Stimulated activated CD8-positive, alpha-beta memory T cell treated with anti-CD3 and anti-CD28 coated beads, Interleukin-4, amount 100 ng/mL, for 24 hours (primary cell): ENCODE data around the gene DNAJC18.
"Not testable (repeated sequence)": the region's sequence is repeated elsewhere in the genome, so short reads cannot be mapped to it uniquely, and the experiment has no call there.

Source experiments
- DNase-seq: peaks from one replicate; pipeline ENCODE4 v3.0.0-alpha.2; 2020; ENCODE audit warnings: low read depth

Gene DNAJC18

DNA sequence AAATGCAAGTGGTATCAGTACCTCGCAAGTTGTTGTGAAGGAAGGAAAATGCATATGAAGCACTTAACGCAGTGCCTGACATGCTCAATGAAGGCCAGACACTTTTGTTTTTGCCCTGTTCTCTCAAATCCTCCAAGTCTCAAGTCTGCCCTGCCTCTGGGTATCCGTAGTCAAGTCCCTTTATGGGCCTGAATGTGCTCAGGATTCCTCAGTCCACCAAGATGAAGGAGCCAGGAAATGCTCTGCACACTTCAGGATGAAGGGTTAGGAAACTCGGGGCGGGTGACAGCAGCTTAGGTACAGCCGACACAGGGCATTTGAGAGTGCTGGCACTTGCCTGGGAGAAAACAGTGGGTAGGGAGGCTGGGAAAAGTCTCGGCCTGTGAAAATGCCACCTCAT lies 21.9 kb upstream of the DNAJC18 start:
- no peak for DNase-seq

DNA sequence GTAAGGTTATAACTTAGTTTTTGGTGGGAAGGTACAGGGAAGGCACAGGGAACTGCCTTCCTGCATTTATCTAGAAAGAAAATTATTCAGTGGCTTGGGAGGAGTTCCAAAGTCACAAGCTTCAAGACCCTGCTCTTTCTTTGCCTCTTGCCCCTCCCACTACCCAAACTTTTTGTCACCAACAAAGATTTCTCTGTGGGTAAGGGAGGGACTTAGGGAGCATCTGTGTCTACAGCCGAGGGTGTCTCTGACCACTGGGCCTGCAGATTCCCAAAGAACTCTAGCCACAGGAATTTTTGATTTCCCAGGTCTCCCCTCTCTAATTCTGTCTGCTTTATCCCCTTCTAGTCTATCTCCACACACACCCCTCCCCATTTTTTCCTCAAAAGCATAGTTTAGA lies 21.1 kb upstream of the DNAJC18 start:
- DNase-seq, result no peak

DNA sequence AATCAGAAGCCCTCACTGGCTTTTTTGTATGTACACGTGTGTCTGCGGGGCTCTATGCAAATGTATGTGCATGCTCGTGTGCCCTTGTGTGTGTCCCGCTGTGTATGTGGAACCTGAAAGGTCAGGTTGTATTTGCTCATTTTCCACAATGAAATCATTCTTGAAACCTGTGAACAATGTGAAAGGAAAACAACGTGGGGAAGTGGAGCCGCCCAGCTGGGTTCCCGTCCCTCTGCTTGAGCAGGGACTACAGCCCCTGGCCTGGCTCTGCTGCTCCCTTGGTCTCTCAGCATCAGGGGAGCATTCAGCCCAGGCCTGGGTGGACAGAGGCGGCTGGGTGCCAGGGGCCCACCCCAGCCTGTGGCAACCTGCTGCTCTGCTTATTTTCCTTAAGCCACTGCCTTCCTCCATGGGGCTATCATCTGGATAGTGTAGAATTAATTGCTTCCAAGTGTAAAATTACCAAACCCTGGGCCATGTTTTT lies 20.2 kb upstream of the DNAJC18 start:
- no peak for DNase-seq

DNA sequence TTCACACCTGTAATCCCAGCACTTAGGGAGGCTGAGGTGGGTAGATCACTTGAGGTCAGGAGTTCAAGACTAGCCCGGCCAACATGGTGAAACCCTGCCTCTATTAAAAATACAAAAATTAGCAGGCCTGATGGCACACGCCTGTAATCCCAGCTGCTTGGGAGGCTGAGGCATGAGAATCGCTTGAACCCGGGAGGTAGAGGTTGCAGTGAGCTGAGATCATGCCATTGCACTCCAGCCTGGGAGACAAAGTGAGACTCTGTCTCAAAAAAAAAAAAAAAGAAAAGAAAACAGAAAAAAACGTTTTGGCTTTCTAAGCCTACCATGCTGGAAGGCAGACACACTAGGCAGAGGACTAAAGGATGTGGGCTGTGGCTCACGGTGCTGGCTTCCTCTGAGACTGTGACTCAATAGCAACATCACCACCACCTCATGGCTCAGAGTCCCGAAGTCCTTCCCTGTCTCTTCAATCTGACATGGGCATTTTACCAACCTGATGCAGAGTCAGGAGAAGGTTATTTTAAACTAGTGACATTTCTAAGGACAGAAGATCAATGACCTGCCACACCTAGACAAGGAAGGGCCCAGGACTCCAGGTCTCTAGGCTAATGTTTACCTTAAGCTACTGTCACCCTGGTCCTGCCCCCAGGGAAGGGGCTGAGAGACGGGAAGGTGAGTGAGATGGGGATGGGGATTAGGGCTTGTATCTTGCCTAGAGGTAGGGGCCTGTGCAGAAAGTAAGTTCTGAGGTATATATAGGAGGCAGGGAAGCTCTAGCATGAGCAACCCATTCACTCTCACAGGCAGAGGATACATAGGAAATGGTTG lies 19.5 kb upstream of the DNAJC18 start:
- peak; percentile 59 for DNase-seq

DNA sequence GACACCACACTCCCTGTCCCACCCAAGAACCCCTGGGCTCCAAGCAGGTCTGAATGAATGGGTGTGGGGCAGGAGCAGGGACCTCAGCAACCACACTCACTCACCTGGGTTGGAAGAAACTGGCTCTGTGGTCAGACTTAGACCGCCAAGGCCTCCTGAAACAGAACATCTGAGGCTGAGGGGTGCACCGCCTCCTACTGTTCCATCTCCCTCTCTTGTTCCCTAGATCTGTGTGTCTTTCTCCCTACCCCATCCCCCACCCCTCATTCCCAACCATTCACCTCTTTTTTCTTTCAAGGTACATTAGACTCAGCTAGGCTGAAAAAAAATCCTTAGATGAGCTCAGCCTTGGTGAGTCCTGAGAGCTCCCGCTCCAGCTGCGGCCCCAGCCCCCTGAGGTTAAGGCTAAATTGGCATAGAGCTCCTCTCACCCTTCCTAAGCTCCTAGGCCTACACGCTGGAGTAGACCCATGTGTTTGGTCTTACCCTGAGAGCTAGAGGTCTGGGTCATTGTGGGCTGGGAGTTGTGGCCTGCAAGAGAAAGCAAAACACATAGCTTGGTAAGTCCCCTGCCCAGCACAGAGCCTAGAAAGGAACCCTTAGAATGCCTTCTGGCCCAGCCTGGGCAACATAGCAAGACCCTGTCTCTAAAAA lies 18.5 kb upstream of the DNAJC18 start:
- no peak for DNase-seq

DNA sequence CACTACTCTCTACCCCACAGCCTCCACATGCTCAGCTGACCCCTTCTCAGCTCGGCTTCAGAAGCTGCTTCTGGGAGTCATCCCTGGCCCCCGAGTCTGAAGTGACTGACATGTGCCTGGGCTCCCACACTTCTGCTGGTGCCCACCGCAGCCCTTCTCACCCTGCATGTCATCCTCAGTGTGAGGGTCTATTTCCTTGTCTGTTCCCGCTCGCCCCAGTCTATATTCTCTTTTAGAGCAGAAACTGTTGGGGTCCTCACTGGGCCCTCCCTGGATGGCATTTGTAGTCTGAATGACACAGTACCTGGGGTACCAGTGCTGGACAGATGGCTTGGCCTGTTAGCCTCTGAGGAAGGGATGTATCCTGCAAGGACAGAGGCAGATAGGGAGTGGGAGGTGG lies 17.9 kb upstream of the DNAJC18 start:
- no peak for DNase-seq

DNA sequence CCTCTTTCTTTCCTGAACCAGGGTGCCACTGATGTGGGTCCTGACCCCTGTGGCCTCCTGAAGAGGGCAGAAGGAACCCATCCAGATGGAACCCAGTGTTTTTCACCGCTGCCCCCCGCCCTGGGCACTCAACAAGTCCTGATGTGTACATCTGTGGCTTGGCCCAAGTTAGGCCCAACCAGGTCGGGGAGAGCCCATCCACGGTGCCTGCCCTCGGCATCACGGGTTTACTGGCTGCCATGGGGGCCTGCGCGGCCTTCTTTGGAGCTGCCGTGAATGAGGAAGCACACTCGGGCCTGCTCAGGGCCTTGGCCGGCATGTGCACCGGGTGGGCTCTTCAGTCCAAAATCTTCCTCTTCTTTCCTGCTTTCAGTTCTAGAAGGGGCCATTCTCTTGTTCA lies 17.5 kb upstream of the DNAJC18 start:
- DNase-seq, result no peak

DNA sequence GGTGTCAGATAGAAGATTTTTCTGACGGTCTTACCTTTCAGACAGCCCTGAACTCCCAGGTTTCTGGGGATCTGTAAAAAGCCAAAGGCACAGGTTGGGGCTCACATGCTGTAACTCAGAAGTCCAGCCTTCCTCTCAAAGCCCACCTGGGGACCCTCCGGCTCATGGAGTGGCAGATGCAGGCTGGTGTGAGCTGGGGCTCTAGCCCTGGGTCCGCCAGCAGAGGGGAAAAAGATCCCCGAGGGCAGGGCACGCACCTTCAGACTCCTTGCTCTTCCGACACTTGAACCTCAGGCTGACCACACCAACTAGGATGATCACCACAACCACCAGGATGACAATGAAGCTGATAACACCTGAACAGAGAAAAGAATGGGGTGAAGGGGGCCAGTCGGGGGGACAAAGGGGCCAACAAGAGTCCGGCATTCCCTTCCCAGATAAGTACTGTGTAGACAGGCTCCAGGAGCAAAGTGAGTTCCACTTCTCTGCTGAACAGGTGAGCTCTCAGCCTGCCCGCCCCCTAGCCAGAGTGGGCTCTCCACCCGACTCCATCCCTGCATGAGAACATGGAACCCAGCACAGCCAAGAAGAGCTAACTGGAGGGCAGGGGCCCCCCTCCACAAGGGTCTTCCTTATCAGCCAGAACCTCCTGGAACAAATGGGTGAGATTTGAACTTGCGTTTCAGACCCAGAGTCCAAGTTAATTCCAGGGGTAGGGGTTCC lies 15.4 kb upstream of the DNAJC18 start:
- DNase-seq, result no peak

DNA sequence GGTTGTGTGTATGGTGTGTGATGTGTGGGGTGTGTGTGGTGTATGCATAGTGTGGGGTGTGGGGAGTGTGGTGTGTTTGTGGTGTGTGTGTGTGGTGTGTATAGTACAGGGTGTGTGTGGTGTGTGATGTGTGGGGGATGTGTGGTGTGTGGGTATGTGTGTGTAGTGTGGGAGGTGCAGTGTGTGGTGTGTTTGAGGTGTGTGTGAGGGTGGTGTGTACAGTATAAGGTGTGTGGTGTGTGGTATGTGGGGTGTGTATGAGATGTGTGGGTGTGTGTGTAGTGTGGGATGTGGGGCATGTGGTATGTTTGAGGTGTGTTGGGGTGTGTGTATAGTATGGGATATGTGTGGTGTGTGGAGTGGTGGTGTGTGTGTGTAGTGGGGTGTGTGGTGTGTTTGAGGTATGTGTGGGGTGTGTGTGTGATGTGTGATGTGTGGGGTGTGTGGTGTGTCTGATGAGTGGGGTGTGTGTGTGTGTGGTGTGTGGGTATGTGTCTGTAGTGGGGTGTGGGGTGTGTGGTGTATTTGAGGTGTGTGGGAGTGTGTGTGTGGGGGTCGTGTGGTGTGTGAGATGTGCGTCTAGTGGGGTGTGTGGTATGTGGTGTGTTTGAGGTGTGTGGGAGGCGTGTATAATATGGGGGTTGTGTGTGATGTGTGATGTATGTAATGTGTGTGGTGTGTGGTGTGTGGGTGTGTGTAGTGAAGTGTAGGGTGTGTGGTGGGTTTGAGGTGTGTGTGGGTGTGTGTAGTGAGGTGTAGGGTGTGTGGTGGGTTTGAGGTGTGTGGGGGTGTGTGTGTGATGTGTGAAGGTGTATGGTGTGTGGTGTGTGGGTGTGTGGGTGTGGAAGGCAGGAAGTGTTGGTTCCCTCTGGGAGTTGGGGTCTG lies 14.6 kb upstream of the DNAJC18 start:
- DNase-seq, result no peak

DNA sequence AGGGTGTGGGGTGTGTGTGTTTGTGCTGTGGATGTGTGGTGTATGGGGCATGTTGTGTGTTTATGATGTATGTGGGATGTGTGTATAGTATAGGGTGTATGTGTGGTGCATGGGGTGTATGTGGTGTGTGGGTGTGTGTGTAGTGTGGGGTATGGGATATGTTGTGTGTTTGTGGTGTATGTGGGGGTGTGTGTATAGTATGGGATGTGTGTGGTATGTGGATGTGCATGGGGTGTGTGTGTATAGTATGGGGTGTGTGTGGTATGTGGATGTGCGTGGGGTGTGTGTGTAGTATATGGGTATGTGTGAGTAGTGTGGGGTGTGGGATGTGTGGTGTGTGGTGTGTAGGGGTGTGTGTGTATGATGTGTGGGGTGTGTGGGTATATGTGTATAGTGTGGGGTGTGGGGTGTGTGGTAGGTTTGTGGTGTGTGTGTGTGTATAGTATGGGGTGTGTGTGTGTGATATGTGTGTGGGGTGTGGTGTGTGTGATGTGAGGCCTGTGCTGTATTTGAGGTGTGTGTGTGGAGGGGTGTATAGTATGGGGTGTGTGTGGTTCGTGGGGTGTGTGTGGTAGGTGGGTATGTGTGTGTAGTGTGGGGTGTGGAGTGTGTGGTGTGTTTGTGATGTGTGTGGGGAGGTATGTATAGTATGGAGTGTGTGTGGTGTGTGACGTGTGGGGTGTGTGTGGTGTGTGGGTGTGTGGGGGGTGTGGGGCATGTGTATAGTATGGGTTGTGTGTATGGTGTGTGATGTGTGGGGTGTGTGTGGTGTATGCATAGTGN lies 12.7 kb upstream of the DNAJC18 start:
- no peak for DNase-seq

DNA sequence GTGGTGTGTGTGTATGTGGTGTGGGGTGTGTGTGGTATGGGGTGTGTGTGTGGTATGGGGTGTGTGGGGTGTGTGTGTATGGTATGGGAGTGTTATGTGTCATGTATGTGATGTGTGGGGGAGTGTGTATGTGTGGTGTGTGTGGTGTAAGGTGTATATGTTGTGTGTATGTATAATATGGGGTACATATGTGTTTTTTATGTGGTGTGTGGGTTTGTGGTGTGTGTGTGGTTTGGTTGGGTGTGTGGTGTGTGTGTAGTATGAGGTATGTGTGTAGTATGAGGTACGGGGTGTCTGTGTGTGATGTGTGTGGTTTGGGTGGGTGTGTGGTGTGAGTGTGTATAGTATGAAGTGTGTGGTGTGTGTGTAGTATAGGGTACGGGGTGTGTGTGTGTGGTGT lies 11.9 kb upstream of the DNAJC18 start:
- DNase-seq, result no peak

DNA sequence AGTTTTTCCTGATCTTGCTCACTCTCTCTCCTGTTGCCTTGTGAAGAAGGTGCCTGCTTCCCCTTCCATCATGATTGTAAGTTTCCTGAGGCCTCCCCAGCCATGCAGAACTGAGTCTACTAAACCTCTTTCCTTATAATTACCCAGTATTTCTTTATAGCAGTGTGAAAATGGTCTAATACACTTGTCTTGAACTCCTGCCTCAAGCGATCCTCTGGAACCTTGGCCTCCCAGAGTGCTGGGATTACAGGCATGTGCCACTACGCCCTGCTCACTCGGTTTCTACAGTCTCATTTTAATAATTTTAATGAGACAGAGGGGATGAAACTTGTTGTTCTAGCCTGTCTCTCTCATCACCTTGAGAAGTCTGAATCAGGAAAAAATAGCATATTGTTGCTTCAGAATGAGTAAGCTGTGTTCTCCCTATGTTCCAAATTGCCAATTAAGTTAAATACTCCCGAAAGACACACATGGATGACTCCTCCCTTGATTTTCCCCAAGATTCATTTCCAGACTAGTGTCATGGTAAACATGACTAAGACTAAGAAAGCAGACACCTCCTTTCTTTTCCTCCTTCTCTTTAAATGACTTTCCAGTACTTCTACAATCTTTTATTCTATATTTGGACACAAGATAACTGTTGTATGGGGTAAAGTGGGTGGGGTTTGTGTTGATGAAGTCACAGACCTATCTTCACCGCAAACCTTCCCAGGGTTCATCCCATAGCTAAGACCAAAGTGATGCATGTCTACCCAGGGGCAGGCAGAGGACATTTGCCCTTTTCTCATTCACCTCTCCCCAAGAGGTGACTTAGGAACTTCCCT lies 7.8 kb upstream of the DNAJC18 start:
- no peak for DNase-seq

DNA sequence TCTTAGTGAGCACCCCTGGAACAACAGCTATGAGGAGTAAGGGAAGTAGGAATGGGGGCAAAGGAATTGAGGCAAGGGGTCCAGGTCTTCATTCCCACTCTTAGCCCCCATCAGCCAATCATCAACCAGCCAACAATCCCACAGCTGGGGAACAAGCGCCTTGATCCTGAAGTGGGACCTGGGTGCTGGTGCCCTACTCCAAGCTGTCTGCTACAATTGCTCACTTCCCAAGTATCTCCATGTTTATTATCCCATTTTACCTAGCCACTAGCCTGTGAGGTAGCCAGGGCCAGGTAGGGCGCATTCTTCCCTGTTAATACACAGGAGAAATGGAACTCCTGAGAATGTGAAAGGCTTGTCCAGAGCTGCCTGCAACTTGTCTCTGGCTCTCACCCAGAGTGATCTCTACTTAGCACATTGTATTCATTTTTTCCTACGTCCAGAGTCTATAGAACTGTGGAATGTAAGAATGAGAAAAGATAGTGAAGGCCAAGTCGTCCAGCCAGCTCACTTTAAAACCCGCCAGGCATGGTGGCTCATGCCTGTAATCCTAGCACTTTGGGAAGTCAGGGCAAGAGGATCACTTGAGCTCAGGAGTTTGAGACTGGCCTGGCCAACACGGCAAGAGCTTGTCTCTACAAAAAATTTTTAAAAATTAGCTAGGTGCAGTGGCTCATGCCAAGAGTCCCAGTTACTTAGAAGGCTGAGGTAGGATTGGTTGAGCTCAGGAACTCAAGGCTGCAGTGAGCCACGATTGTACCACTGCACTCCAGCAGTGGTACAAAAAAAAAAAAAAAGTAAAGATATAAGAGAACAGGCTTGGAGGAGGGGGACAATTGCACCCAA lies 6.2 kb upstream of the DNAJC18 start:
- no peak for DNase-seq

DNA sequence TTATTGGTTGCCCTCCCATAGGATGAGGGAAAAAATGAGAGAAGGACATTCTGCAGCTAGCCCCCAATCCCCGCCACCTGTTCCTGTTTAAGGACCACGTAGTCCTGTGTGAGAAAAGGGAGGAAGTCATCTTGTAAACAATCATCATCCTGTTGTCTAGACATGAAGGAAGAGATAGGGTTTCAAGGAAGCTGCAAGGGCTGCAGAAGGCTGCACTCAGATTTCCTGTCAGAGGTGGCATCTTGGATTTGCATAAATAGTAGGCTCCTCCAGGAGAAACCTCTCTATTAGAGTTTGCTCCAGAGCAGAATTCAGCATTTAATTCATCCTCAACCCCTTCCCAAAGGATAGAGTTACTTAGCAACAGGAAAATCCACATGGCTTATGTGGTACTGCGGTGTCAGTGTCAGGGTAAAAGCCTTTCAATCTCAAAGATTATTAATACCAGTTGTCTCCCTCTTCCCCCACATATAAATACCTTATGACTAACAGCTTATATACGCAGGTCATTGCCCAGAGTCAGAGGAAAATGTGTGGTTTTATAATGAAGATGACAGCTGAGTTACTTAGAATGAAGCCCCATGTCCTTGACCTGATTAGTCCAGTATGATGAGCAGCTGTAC lies 4.6 kb upstream of the DNAJC18 start:
- DNase-seq, result no peak

DNA sequence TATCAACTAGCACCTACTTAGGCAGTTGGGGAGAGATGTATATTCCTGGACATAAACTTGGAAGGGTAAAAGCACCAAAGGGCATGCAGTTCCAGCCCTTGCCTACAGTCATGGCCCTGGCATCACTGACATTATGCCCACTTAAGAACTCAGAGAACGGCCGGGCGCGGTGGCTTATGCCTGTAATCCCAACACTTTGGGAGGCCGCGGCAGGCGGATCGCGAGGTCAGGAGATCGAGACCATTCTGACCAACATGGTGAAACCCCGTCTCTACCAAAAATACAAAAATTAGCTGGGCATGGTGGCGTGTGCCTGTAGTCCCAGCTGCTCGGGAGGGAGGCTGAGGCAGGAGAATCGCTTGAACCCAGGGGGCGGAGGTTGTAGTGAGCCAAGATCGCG lies 1.1 kb upstream of the DNAJC18 start:
- DNase-seq, result not testable (repeated sequence)

DNA sequence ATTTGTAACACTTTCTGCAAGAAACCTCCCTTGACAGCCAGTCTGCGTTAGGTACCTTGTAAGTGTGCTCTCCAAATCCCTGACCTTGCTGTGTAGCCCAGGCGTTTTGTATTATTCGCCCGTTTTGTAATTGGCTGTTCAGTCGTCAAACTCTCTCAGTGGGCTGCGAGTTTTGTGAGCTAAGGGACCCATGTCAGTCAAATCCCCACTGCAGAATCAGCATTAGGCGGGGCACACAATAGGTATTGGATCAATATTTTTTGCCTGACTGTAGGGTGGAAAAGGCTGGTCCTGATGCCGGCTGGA lies 665 bp downstream of the DNAJC18 start:
- no peak for DNase-seq

DNA sequence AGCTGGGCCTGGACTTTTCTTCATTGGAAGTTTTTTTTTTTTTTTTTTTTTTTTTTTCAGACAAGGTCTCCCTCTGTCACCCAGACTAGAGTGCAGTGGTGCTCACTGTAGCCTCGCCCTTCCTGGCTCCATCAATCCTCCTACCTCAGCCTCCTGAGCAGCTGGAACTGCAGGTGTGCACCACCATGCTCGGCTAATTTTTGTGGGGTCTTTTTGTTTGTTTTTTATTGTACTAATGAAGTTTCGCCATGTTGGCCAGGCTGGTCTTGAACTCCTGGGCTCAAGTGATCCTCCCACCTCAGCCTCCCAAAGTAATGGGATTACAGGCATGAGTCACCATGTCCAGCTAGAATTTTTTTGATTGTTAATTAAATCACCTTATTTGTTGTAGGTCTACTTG lies 3.6 kb downstream of the DNAJC18 start:
- no peak for DNase-seq

DNA sequence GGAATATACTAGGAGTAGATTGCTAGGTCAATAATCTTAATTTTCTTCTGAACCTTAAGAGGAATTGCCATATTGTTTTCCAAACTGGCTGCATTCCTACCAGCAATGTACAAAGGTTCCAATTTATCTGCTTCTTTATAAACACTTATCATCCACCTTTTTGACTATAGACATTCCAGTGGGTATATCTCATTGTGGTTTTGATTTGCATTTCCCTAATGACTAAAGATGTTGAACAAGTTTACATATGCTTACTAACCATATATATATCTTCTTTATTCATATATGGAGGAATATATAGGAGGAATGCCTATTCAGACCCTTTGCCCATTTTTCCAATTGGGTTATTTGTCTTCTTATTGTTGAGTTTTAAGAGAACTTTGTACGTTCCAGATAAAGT lies 7.6 kb downstream of the DNAJC18 start:
- no peak for DNase-seq

DNA sequence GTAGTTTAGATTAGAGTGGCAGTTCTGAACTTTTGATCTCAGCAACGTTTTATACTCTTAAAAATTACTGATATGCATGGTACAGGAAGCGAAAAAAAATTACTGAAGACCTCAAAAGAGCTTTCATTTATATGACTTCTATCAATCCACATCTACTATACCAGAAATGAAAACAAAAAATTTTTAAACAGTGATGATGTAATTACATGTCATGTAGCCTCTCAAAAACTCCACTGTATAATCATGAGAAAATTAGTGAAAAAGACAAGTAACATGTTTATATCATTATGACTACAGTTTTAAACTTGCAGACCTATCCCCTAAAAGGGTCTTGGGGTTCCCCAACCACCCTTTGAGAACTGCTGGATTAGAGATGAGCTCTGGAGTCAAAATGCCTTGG lies 9.3 kb downstream of the DNAJC18 start:
- DNase-seq, result no peak
